A549 treated with AZD2906 at 1 μM for 4 hours (cell line): ENCODE measurements around the gene CT45A3. TPM values are rescaled to one million over a fixed set of nuclear protein-coding genes. Genes with fewer than 3 reads are reported as not detected.

ENCODE experiments used
- total RNA-seq: library from RNA; stranded (reverse); fragments of 200-300 nt; extraction: Qiagen RNA extraction; gene quantifications from 5 replicates; pipeline ENCODE4 v1.2.3, GENCODE V29; 2022

The CT45A3 gene, protein sequence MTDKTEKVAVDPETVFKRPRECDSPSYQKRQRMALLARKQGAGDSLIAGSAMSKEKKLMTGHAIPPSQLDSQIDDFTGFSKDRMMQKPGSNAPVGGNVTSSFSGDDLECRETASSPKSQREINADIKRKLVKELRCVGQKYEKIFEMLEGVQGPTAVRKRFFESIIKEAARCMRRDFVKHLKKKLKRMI
- total RNA-seq: 0.15 to 0.29 TPM (median 0.19 TPM) in 4 of 5 replicates, not detected in the other

DNA sequence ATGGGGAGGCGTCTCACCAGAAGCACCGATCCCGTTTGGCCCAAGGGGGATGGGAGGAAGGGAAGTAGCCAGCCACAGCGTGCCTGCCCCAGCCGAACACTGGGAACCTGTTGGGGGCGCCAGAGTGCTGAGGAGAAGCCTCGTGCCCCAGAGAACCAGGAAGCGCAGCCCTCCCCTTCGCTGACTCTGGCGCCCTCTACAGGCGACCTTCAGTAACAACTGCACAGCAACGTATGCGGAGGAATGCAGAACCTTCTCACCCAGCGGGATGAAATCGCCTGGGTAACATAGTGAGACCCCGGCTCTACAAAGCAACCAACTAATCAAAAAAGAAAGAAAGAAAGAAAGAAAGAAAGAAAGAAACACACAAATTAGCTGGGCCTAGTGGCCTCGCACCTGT, at the start of gene CT45A3:
TSS of gene CT45A3 (minus strand) at position 101 of the 400 bp plus-strand sequence. CDS start 3,747 bp downstream, outside the sequence.

DNA sequence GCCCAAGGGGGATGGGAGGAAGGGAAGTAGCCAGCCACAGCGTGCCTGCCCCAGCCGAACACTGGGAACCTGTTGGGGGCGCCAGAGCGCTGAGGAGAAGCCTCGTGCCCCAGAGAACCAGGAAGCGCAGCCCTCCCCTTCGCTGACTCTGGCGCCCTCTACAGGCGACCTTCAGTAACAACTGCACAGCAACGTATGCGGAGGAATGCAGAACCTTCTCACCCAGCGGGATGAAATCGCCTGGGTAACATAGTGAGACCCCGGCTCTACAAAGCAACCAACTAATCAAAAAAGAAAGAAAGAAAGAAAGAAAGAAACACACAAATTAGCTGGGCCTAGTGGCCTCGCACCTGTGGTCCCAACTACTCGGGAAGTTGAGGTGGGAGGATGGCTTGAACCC, 34.7 kb upstream of the CT45A3 start, which contains the start of gene CT45A6:
TSS of gene CT45A6 (minus strand) at position 101 of the 400 bp plus-strand sequence. CDS start 3,794 bp downstream, outside the sequence.

DNA sequence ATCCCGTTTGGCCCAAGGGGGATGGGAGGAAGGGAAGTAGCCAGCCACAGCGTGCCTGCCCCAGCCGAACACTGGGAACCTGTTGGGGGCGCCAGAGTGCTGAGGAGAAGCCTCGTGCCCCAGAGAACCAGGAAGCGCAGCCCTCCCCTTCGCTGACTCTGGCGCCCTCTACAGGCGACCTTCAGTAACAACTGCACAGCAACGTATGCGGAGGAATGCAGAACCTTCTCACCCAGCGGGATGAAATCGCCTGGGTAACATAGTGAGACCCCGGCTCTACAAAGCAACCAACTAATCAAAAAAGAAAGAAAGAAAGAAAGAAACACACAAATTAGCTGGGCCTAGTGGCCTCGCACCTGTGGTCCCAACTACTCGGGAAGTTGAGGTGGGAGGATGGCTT, 17.4 kb upstream of the CT45A3 start, which contains the start of gene CT45A5:
TSS of gene CT45A5 (minus strand) at position 101 of the 400 bp plus-strand sequence. CDS start 3,774 bp downstream, outside the sequence.

DNA sequence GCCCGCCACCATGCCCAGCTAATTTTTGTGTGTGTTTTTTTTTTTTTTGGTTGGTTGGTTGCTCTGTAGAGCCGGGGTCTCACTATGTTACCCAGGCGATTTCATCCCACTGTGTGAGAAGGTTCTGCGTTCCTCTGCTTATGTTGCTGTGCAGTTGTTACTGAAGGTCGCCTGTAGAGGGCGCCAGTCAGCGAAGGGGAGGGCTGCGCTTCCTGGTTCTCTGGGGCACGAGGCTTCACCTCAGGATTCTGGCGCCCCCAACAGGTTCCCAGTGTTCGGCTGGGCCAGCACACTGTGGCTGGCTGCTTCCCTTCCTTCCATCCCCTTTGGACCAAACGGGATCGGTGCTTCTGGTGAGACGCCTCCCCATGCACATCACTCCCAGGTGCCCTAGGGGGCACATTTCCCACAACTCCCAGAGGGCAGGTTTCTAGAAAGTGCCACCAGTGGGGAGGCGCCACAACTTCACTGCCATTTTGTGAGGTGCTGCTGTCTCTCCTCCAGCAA, 54.8 kb downstream of the CT45A3 start, which contains the start of gene CT45A1:
TSS of gene CT45A1 (plus strand) at position 457 of the 507 bp plus-strand sequence. CDS start 5,302 bp downstream, outside the sequence.

Other genes with a start within 250 kb of the CT45A3 start
- 0.08 to 0.18 TPM (median 0.09 TPM) in 5 replicates for gene INTS6L, start 247.5 kb downstream of the CT45A3 start, total RNA-seq
- gene CT45A1, start 54.6 kb downstream of the CT45A3 start, total RNA-seq: 0.07 TPM in 1 of 5 replicates, not detected in the others
- 0.08 to 0.13 TPM (median 0.09 TPM) in 3 of 5 replicates, not detected in the others for gene CT45A5, start 17.3 kb upstream of the CT45A3 start, total RNA-seq
- not detected in 5 replicates for gene CT45A6, start 34.6 kb upstream of the CT45A3 start, total RNA-seq
- not detected in 5 replicates for gene CT45A2, start 51.8 kb upstream of the CT45A3 start, total RNA-seq
- not detected in 5 replicates for gene CT45A7, start 69.1 kb upstream of the CT45A3 start, total RNA-seq
- gene CT45A8, start 86.3 kb upstream of the CT45A3 start, total RNA-seq: not detected in 5 replicates
- not detected in 5 replicates for gene CT45A9, start 103.6 kb upstream of the CT45A3 start, total RNA-seq
- 0.19 to 0.56 TPM (median 0.32 TPM) in 4 of 5 replicates, not detected in the other for gene CT45A10, start 125.3 kb upstream of the CT45A3 start, total RNA-seq
- 0.02 to 0.03 TPM (median 0.03 TPM) in 4 of 5 replicates, not detected in the other for gene SAGE1, start 125.5 kb upstream of the CT45A3 start, total RNA-seq
- 15.8 to 18.3 TPM (median 17.7 TPM) in 5 replicates for gene MMGT1, start 205.8 kb upstream of the CT45A3 start, total RNA-seq
- 7.3 to 9.7 TPM (median 8.5 TPM) in 5 replicates for gene SLC9A6, start 217.2 kb upstream of the CT45A3 start, total RNA-seq